Islet precursor cell (in vitro differentiated cells): ENCODE measurements around the gene RPN2.
A peak's percentile ranks its signal among the peaks of the same experiment; 100 is the strongest.

Experiments
- DNase-seq: peaks from one replicate; pipeline ENCODE4 v3.0.0-alpha.2; 2018

Gene RPN2

DNA sequence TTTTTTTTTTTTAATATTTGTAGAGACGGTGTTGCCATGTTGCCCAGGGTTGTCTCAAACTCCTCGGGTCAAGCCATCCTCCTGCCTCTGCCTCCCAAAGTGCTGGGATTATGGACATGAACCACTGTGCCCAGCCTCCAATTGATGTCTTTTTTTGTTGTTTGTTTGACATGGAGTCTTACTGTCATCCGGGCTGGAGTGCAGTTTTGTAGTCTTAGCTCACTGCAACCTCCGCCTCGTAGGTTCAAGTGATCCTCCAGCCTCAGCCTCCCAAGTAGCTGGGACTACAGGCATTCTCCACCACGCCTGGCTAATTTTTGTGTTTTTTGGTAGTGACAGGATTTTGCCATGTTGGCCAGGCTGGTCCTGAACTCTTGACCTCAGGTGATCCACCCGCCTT, 9.7 kb downstream of the RPN2 start:
- no peak for DNase-seq

DNA sequence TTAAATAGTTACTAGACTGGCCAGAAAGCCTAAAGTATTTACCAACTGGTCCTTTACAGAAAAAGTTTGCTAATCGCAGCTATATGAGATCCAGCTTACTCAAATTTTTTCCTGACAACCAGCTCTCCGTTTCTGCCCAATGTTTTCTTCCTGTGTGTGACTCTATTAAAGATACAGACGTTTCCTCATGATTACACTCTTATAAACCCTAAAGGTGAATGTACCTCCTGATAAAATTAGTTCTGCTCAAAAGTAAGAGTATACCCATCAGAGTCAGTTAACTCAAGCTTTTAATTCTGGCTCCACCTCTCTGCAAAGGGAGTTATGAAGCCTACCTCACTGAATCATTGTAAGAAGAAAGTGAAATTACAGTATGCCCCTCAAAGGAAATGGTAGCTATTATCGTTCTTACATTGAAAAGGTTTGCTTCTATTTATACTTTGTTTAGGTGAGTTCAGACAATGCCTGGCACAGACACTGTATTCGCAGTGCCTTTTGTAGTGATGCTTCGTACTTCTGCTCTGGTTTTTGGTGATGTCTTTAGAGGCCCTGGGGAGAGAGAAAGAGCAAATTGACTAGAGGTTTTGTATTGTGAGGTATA, 10.4 kb downstream of the RPN2 start:
- DNase-seq: no peak

- DNase-seq: no peak
Measured at GRCh38 chr20:37190354-37191112, 11.4 kb downstream of the RPN2 start.

GRCh38 chr20:37192137-37192854, 13.2 kb downstream of the RPN2 start:
- peak; percentile 91 for DNase-seq

DNA sequence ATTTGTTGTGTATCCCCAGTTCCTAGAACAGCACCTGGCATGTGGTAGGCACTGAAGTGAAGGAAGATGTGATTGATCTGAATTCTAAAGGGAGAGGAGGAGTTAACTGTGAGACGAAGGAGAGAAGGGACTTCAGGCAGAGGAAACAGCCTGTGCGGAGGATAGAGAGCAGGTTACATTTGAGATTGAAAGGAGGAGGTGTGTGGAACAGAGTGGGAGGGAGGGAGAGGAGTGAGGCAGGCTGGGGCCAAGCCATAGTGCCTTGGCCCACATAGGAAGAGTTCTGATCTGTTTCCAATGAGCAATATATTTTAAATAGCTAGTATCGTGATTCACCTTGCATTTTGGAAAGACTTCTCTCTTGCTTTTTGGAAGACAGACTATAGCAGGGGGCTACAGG, 14.1 kb downstream of the RPN2 start:
- DNase-seq: no peak

GRCh38 chr20:37193821-37194220, 14.7 kb downstream of the RPN2 start:
- no peak for DNase-seq

- peak; percentile 67 for DNase-seq
Measured at GRCh38 chr20:37194621-37195417, 15.7 kb downstream of the RPN2 start.

- DNase-seq: no peak
Measured at GRCh38 chr20:37198932-37199660, 20.0 kb downstream of the RPN2 start.

GRCh38 chr20:37200376-37200775, 21.2 kb downstream of the RPN2 start:
- no peak for DNase-seq

GRCh38 chr20:37200926-37201826, 22.0 kb downstream of the RPN2 start:
- no peak for DNase-seq

GRCh38 chr20:37201827-37202162, 22.7 kb downstream of the RPN2 start:
- DNase-seq: no peak

DNA sequence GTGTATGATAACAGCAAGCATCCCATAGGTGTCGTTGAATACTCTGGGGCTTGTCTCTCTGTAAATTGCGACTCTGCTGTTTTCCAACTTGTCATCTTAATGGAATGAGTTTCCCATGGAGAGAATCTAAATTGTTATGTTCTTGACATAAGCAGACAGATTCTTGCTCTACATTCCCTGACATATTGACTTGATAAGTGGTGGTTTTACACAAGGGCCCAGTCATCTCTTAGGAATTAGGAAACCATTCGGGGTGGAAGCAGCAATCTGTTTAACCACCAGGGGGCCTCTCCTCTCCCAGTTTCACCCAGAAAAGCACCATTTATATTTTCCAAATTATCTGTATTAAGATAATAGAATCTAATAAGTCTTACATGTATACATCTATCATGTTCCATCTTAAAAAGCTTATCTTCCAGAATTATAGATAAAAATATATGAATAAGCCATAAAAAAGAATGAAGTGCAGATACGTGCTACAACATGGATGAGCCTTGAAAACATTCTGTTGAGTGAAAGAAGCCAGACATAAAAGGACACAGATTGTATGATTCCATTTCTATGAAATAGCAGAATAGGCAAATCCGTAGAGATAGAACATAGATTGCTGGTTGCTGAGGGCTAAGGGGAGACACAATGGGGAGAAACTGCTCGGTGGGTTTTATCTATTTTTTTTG, 23.3 kb downstream of the RPN2 start:
- DNase-seq: peak; percentile 78

GRCh38 chr20:37204056-37204455, 24.9 kb downstream of the RPN2 start:
- no peak for DNase-seq

DNA sequence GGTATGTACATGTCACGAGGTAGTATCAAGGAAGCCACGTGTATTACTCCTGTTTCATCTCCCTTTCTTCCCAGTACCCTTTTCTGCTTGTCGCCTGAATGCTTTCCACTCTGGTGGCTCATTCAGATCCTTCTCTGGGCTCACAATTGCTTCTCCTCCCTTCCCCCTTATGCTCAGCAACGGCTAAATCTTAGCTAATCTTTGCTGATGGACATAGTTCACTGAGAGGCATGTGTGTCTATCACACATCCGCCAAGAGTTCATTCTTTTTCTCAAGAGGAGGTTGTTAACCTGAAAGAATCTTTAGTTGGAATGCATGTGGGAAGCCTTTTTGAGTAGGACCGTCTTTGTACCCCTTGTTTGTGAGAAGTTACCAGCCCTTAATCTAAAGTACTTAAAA, 26.0 kb downstream of the RPN2 start:
- no peak for DNase-seq

- no peak for DNase-seq
Measured at GRCh38 chr20:37205794-37206193, 26.7 kb downstream of the RPN2 start.

DNA sequence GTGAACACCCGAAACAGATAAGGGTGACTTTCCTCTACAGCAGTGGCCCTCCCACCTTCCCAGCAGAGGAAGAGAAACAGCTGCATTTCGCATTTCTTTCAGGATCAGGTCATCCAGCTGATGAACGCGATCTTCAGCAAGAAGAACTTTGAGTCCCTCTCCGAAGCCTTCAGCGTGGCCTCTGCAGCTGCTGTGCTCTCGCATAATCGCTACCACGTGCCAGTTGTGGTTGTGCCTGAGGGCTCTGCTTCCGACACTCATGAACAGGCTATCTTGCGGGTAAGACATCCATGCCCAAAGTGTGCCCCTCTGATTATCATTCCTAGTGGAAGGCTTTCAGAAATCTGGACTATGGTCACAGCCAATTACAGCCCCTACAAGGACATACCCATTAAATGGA, 28.0 kb downstream of the RPN2 start:
- DNase-seq: no peak

DNA sequence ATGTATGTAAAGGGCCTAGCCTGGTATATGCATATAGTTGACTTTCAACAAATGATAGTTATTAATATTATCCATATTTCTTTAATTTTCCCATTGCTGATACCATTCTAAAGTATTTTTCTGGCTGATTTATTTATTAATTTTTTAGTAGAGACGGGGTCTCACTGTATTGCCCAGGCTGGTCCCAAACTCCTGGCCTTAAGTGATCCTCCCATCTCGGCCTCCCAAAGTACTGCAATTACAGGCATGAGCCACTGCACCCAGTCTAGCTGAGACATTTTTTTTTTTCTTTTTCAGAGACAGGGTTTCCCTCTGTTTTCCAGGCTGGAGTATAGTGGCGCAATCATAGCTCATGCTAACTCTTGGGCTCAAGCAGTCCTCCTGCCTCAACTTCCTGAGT, 30.1 kb downstream of the RPN2 start:
- DNase-seq: no peak

DNA sequence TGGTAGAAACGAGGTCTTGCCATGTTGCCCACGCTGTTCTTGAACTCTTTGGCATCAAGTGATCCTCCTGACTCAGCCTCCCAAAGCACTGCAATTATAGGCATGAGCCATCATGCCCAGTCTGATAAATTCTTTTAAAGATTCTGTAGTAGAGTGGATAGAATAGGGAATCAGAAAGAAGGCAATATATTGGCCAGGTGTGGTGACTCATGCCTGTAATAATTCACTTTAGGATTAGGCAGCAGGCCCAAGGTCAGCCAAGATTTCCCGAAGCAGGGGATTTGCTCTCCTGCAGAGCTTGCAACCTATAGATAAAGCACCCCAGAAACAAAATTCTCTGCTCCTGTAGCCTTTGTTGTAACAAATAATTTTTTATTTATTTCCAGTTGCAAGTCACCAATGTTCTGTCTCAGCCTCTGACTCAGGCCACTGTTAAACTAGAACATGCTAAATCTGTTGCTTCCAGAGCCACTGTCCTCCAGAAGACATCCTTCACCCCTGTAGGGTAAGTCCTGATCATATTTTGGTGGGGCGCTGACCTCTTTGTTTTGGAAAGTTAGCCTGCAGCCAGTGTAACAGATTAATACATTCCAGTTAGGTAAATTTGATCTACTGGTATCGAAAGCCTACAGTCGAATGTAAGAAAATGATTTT, 30.7 kb downstream of the RPN2 start:
- no peak for DNase-seq

- DNase-seq: peak; percentile 13
Measured at GRCh38 chr20:37218441-37218840, 39.3 kb downstream of the RPN2 start.

GRCh38 chr20:37218976-37219375, 39.8 kb downstream of the RPN2 start:
- no peak for DNase-seq
